Measurements from ENCODE around the gene PBX3.

- TF ChIP-seq, protein P1, sequence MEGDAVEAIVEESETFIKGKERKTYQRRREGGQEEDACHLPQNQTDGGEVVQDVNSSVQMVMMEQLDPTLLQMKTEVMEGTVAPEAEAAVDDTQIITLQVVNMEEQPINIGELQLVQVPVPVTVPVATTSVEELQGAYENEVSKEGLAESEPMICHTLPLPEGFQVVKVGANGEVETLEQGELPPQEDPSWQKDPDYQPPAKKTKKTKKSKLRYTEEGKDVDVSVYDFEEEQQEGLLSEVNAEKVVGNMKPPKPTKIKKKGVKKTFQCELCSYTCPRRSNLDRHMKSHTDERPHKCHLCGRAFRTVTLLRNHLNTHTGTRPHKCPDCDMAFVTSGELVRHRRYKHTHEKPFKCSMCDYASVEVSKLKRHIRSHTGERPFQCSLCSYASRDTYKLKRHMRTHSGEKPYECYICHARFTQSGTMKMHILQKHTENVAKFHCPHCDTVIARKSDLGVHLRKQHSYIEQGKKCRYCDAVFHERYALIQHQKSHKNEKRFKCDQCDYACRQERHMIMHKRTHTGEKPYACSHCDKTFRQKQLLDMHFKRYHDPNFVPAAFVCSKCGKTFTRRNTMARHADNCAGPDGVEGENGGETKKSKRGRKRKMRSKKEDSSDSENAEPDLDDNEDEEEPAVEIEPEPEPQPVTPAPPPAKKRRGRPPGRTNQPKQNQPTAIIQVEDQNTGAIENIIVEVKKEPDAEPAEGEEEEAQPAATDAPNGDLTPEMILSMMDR (IDR thresholded peaks at IDR 0.05; ENCODE audit: insufficient read depth, low read length, poor library complexity, severe bottlenecking), result no peak
- TF ChIP-seq EZH2phosphoT487 (conservative IDR thresholded peaks at IDR 0.05; ENCODE audit: low read length), result no peak
Measured at GRCh38 chr9:125908966-125909365, 161.8 kb downstream of the PBX3 start.
